Keratinocyte (primary cell): Measurements from ENCODE around the gene ARHGAP8. TPM values are rescaled to one million over a fixed set of nuclear protein-coding genes. Genes with fewer than 3 reads are reported as not detected.

Source experiments
- DNase-seq: peaks from one replicate; pipeline ENCODE4 v3.0.0-alpha.2; 2011; ENCODE audit warnings: low read depth, missing footprints, low spot score
- FAIRE-seq: peaks from 2 replicates; lab custom pipeline; 2011; peaks lifted over from hg19 to GRCh38; lab: Jason Lieb, UNC
- H2AFZ ChIP-seq: 2 replicates; pipeline ENCODE4 v1.6.0; 2012; ENCODE audit warnings: low read length, control low read depth, inconsistent platforms; ENCODE audit not compliant: control insufficient read depth
- H3K27ac ChIP-seq: 2 replicates; pipeline ENCODE4 v1.5.1; 2011; ENCODE audit warnings: low read length; ENCODE audit not compliant: control insufficient read depth, insufficient read depth
- H3K27me3 ChIP-seq: 3 replicates; pipeline ENCODE4 v1.6.0; 2011; ENCODE audit warnings: low read length; ENCODE audit not compliant: control insufficient read depth, insufficient read depth; ENCODE audit errors: extremely low read depth
- H3K36me3 ChIP-seq, 2 experiments: 2 replicates in 1 of 2; 3 replicates in 1 of 2; pipeline ENCODE4 v1.5.1; 2011; ENCODE audit warnings: low read length in 2 of 2, mild to moderate bottlenecking in 1 of 2; ENCODE audit not compliant: control insufficient read depth in 2 of 2, insufficient read depth in 2 of 2; ENCODE audit errors: extremely low read depth in 1 of 2
- H3K4me1 ChIP-seq: 3 replicates; pipeline ENCODE4 v1.5.1; 2011; ENCODE audit warnings: low read length; ENCODE audit not compliant: control insufficient read depth, insufficient read depth; ENCODE audit errors: extremely low read depth
- H3K4me2 ChIP-seq: 3 replicates; pipeline ENCODE4 v1.6.0; 2011; ENCODE audit warnings: low read depth, low read length; ENCODE audit not compliant: control insufficient read depth, insufficient read depth; ENCODE audit errors: extremely low read depth
- H3K4me3 ChIP-seq, 3 experiments: fragments of 200-600 bp in 1 of 3; sonication (generic) in 1 of 3; 2 replicates in 2 of 3; 3 replicates in 1 of 3; pipeline ENCODE4 v1.5.1; 2011 to 2016; ENCODE audit warnings: low read length in 3 of 3, mild to moderate bottlenecking in 3 of 3, control low read depth in 2 of 3, inconsistent platforms in 1 of 3, low read depth in 1 of 3, mixed read lengths in 1 of 3, mixed run types in 1 of 3, moderate library complexity in 1 of 3; ENCODE audit not compliant: control insufficient read depth in 2 of 3, insufficient read depth in 2 of 3; ENCODE audit errors: extremely low read depth in 1 of 3
- H3K79me2 ChIP-seq: 2 replicates; pipeline ENCODE4 v1.6.0; 2012; ENCODE audit warnings: low read length; ENCODE audit not compliant: control insufficient read depth, insufficient read depth
- H3K9ac ChIP-seq: 3 replicates; pipeline ENCODE4 v1.6.0; 2011; ENCODE audit warnings: low read length; ENCODE audit not compliant: control insufficient read depth, insufficient read depth; ENCODE audit errors: extremely low read depth
- H3K9me1 ChIP-seq: 3 replicates; pipeline ENCODE4 v1.6.0; 2011; ENCODE audit warnings: low read length; ENCODE audit not compliant: control insufficient read depth, insufficient read depth; ENCODE audit errors: extremely low read depth
- H3K9me3 ChIP-seq: 2 replicates; pipeline ENCODE4 v1.5.1; 2012; ENCODE audit warnings: low read depth, low read length; ENCODE audit not compliant: control insufficient read depth
- H4K20me1 ChIP-seq: 3 replicates; pipeline ENCODE4 v1.6.0; 2011; ENCODE audit warnings: low read length; ENCODE audit not compliant: control insufficient read depth, insufficient read depth; ENCODE audit errors: extremely low read depth
- EZH2 ChIP-seq: IDR thresholded peaks from one replicate; pipeline ENCODE4 v1.6.1; 2012; ENCODE audit warnings: inconsistent platforms, mild to moderate bottlenecking, low read length, moderate library complexity
- dilution Hi-C: fragments of 300-500 bp; cut with MboI; formaldehyde crosslinking; loops from one replicate; pipeline ENCODE4 v1.7.0; 2020; ENCODE audit warnings: low sequenced_read_pairs; ENCODE audit not compliant: extremely low pct_ligation_motif_present
- polyA plus RNA-seq, 5 experiments: library from polyadenylated mRNA; depleted of rRNA in 3 of 5; stranded (reverse) in 3 of 5; stranded (forward) in 1 of 5; unstranded in 1 of 5; fragments of >200 nt; gene quantifications; 1 replicate in 1 of 5; 2 replicates in 3 of 5; 3 replicates in 1 of 5; pipeline versions ENCODE4 v1.2.1 to v1.2.3, GENCODE V29; 2011 to 2012; ENCODE audit warnings: missing spikeins in 2 of 5, low read depth in 1 of 5, low replicate concordance in 1 of 5
- TF ChIP-seq, protein P1 (sequence below), 3 experiments: IDR thresholded peaks in 1 of 3; conservative IDR thresholded peaks in 1 of 3; optimal IDR thresholded peaks in 1 of 3; 2 replicates in 2 of 3; 3 replicates in 1 of 3; pipeline versions ENCODE3 to v1.5.1; 2011; ENCODE audit warnings: low read length in 3 of 3, mild to moderate bottlenecking in 3 of 3, moderate library complexity in 2 of 3, control low read depth in 1 of 3, inconsistent platforms in 1 of 3; ENCODE audit not compliant: insufficient read depth in 2 of 3; ENCODE audit errors: extremely low read depth in 1 of 3

Gene ARHGAP8
- polyA plus RNA-seq, 1 donor (not counting 4 experiments of a cell fraction or from before 2014, with no cell fraction given) = 21.3 TPM

DNA sequence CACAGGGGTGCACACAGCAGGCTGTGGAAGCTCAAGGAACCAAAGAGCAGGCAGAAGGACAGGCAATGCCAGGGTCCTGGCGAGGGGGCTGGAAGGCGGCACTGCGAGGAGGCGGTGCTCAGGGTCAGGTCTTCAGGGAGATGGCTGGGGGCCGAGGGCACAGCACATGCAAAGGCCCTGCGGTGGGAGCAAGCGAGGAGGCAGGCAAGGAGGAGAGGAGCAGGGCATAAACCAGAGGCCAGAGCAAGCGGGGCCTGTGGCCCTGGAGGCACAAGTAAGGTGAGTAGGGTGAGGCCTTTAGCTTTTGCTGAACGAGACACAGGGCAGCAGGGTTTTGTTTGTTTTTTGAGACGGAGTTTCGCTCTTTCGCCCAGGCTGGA is 126.9 kb downstream of the ARHGAP8 start:
- no peaks in the 10 kb centered on the region for H3K36me3 ChIP-seq
- peaks cover 3% of the 10 kb centered on the region for H3K9me3 ChIP-seq
- H3K79me2 ChIP-seq = no peaks in the 10 kb centered on the region
- H4K20me1 ChIP-seq = no peaks in the 10 kb centered on the region
- H3K4me1 ChIP-seq = no peaks in the 10 kb centered on the region
- H3K9ac ChIP-seq = no peak overlapping the region
- no peak overlapping the region for H3K4me2 ChIP-seq
- dilution Hi-C loops = no loop called here
- H2AFZ ChIP-seq = no peak overlapping the region
- H3K9me1 ChIP-seq = no peaks in the 10 kb centered on the region
- FAIRE-seq = no peak
- H3K27me3 ChIP-seq = no peaks in the 10 kb centered on the region
- DNase-seq = no peak
- TF ChIP-seq, protein P1, sequence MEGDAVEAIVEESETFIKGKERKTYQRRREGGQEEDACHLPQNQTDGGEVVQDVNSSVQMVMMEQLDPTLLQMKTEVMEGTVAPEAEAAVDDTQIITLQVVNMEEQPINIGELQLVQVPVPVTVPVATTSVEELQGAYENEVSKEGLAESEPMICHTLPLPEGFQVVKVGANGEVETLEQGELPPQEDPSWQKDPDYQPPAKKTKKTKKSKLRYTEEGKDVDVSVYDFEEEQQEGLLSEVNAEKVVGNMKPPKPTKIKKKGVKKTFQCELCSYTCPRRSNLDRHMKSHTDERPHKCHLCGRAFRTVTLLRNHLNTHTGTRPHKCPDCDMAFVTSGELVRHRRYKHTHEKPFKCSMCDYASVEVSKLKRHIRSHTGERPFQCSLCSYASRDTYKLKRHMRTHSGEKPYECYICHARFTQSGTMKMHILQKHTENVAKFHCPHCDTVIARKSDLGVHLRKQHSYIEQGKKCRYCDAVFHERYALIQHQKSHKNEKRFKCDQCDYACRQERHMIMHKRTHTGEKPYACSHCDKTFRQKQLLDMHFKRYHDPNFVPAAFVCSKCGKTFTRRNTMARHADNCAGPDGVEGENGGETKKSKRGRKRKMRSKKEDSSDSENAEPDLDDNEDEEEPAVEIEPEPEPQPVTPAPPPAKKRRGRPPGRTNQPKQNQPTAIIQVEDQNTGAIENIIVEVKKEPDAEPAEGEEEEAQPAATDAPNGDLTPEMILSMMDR (optimal IDR thresholded peaks at IDR 0.05 in 1 of 3, IDR thresholded peaks at IDR 0.05 in 1 of 3, conservative IDR thresholded peaks at IDR 0.05 in 1 of 3; ENCODE audit: extremely low read depth in 1 of 3, insufficient read depth in 2 of 3, low read length in 3 of 3) = no peak
- TF ChIP-seq EZH2 = no peak
- H3K4me3 ChIP-seq = no peak overlapping the region
- no peak overlapping the region for H3K27ac ChIP-seq

DNA sequence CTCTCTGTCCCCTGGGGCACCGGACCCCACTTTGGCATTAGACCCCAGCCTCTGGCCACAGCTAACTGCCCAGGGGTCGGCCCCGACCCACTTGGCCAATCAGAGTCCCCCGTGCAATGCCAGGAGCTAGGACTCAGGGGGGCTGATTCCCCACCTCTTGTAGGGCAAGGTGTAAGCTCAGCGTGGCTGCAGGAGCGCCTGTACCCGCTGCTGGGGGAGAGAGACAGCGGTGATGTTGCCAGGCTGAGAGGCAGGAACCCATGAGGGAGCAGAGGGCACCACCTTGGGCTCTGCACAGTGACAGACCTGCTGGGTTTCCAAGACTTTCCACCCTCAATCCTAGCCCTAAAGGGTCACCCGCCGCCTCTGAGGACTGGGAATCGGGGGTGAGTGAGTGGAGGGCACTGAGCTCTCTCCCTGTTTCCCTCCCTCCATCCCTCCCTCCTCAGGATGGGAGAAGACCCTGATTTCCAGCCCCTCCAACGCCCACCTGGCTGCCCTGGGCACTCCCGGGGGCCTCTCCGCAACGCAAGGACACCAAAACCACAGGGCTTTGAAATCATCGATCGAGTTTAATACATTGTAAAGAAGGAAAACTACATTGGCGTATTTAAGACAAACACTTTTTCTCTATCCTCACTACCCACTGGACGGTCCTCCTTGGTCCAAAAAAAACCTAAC is 128.4 kb downstream of the ARHGAP8 start:
- Histone ChIP-seq H3K9me3 (peaks cover 3% of the 10 kb centered on the region), H3K9ac (no peak overlapping the region), H3K79me2 (no peaks in the 10 kb centered on the region), H3K9me1 (no peaks in the 10 kb centered on the region), H3K4me2 (no peak overlapping the region), H3K4me1 (no peaks in the 10 kb centered on the region), H4K20me1 (no peaks in the 10 kb centered on the region), H2AFZ (no peak overlapping the region), H3K36me3 (no peaks in the 10 kb centered on the region), H3K27ac (no peak overlapping the region), H3K4me3 (no peak overlapping the region), H3K27me3 (no peaks in the 10 kb centered on the region)
- FAIRE-seq (no peak), DNase-seq (no peak)
- dilution Hi-C loops = no loop called here
- no peak for TF ChIP-seq EZH2
- TF ChIP-seq, protein P1 (optimal IDR thresholded peaks at IDR 0.05 in 1 of 3, IDR thresholded peaks at IDR 0.05 in 1 of 3, conservative IDR thresholded peaks at IDR 0.05 in 1 of 3; ENCODE audit: extremely low read depth in 1 of 3, insufficient read depth in 2 of 3, low read length in 3 of 3) = no peak
